Left lung (tissue), 10 donors: ENCODE measurements around the gene C6orf15. TPM values are rescaled to one million over a fixed set of nuclear protein-coding genes. Genes with fewer than 3 reads are reported as not detected.

ENCODE experiments used
- ATAC-seq: fragments of 200-7000 bp; cut with Tn5 transposase; one replicate; pipeline ENCODE4 v1.9.1; 2020; ENCODE audit warnings: moderate library complexity
- DNase-seq, 4 donors: peaks; one replicate each; pipeline ENCODE4 v3.0.0-alpha.2; 2013 to 2020
- H3K27ac ChIP-seq, 2 donors: fragments of 200-600 bp; sonication (generic) in 1 of 2; one replicate each; pipeline versions ENCODE4 v1.5.0 to v1.8.0; 2020 to 2021
- H3K27me3 ChIP-seq, 2 donors: fragments of 200-600 bp; sonication (generic) in 1 of 2; one replicate each; pipeline versions ENCODE4 v1.5.0 to v1.8.0; 2020 to 2021
- H3K36me3 ChIP-seq, 2 donors: fragments of 200-600 bp; sonication (generic) in 1 of 2; one replicate each; pipeline versions ENCODE4 v1.5.0 to v1.8.0; 2020 to 2021
- H3K4me1 ChIP-seq, 2 donors: fragments of 200-600 bp; one replicate each; pipeline ENCODE4 v1.8.0; 2021
- H3K4me3 ChIP-seq, 2 donors: fragments of 200-600 bp; sonication (generic) in 1 of 2; one replicate each; pipeline versions ENCODE4 v1.5.0 to v1.8.0; 2020 to 2021; ENCODE audit warnings: mild to moderate bottlenecking in 1 of 2
- H3K9me3 ChIP-seq, 2 donors: fragments of 200-600 bp; sonication (generic) in 1 of 2; one replicate each; pipeline versions ENCODE4 v1.5.0 to v1.8.0; 2020 to 2021
- CTCF ChIP-seq, 2 donors: fragments of 200-600 bp; sonication (generic) in 1 of 2; IDR thresholded peaks; one replicate each; pipeline versions ENCODE4 v1.5.0 to v1.8.0; 2021; ENCODE audit warnings: antibody characterized with exemption in 2 of 2
- intact Hi-C, 2 donors: fragments of 100-400 bp; cut with DNase I; formaldehyde crosslinking; loops; one replicate each; pipeline versions ENCODE4 v1.11.2 to v1.14.2; 2022
- polyA plus RNA-seq, 6 donors: library from polyadenylated mRNA; unstranded; fragments of 120-200 nt; gene quantifications; one replicate each; pipeline ENCODE4 v1.2.1, GENCODE V29; 2013; ENCODE audit not compliant: insufficient read length in 6 of 6
- total RNA-seq, 2 donors: library from RNA; stranded (reverse); fragmentation: NEBNext Ultra II Directional; extraction: Animal tissue kit (Norgen Biotek cat#: 25700); gene quantifications; one replicate each; pipeline ENCODE4 v1.2.1, GENCODE V29; 2021
- donor health status: DM: no; HTN: yes; CAD: no.
- donor health status: DM: no; HTN: no; CAD: no.

C6orf15 gene
- total and polyA plus RNA-seq, 8 donors, result not detected

DNA sequence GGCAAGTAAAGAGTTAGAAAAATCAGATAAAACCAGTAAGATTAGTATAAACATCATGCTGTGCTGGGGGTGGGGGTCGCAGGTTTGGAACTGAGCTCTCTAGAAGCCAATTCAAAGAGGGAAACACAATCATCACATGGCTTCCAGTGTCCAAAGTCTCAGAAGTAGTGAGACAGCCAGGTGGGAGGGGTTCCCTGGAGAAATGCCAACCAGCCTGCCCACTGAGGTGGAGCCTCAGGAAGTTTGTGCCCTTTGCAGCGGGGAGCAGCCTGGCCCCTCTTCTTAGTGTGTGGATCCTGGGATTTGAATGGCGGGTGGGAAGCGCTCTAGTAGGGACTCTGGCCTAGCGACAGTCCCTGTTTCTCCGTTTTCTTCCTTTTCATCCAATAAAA is 21.4 kb downstream of the C6orf15 start:
- Histone ChIP-seq H3K4me3 (no peak overlapping the region), H3K27ac (no peak overlapping the region), H3K36me3 (no peaks in the 10 kb centered on the region), H3K4me1 (peaks cover 3 to 27% of the 10 kb centered on the region in 2 donors), H3K27me3 (no peaks in the 10 kb centered on the region), H3K9me3 (no peaks in the 10 kb centered on the region)
- ATAC-seq (no peak), DNase-seq (no peak)
- TF ChIP-seq CTCF (IDR thresholded peaks at IDR 0.05), result no peak
- intact Hi-C loops, result no loop called here

GRCh38 chr6:31090275-31090972 is 22.0 kb downstream of the C6orf15 start:
- no peaks in the 10 kb centered on the region for H3K9me3 ChIP-seq
- H3K27ac ChIP-seq, result no peak overlapping the region
- no peak overlapping the region for H3K4me3 ChIP-seq
- intact Hi-C loops, result no loop called here
- no peak for ATAC-seq
- no peaks in the 10 kb centered on the region for H3K27me3 ChIP-seq
- no peaks in the 10 kb centered on the region for H3K36me3 ChIP-seq
- no peak for TF ChIP-seq CTCF (IDR thresholded peaks at IDR 0.05)
- no peak for DNase-seq
- H3K4me1 ChIP-seq, result peaks cover 3 to 27% of the 10 kb centered on the region in 2 donors

DNA sequence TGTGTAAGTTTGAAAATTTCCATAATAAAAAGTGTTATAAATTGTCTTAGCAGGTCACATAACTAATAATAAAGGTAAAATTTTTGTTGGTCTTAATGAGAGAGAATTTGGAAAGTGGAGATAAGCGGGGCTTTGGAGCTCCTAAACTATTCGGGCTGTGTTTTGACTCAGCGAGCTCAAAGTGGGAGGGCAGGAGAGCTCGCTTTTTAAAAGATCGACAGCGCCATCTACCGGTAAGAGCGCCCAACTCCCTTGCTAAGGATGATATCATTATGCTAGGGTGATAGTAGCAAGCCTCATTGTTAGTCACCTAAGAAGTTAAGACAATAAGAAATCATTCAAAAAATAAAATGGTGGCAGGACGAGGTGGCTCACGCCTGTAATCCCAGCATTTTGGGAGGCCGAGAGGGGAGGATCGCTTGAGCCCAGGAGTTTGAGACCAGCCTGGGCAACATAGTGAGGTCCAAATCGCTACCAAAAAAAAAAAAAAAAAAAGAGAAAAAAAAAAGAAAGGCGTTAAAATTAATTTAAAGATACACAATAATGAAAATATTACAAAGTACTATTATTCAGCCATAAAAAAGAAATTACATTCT is 24.8 kb downstream of the C6orf15 start:
- Histone ChIP-seq H3K27me3 (no peaks in the 10 kb centered on the region), H3K9me3 (no peaks in the 10 kb centered on the region), H3K4me3 (no peak overlapping the region), H3K36me3 (no peaks in the 10 kb centered on the region), H3K27ac (no peak overlapping the region), H3K4me1 (peaks cover 3 to 13% of the 10 kb centered on the region in 2 donors)
- ATAC-seq (peak; percentile 99), DNase-seq (peak; percentile 78 to 89 (median 82))
- intact Hi-C loops, result no loop called here
- TF ChIP-seq CTCF (IDR thresholded peaks at IDR 0.05), result peak; percentile 73 to 89

DNA sequence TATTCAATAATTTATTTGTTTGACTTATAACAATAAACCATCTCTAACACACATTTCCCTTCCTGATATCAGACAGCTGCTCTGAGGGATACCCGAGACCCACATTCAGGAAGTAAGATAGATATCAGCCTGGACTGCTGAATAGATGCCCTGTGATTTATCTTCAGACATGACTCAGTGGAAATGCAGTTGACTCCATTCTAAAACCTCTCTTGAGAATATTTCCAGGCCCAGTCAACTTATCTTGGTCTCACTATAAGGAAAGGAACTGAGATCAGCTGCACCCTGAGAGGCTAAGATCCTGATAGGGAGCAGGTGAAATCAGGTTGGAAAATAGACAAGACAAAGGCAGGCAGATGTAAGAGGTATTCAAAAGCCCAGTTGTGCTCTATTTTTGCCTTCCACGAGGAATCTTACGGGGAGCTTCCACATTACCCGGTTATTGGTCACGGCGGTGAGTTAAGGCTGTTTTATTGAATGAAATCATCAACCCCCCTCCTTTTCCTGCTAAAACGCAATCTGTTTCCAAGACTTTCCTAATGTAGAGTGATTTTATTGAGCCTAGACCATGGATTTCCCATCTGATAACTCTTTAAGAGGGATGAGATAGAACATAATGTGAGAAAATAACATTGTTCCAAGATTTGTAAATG is 25.5 kb downstream of the C6orf15 start:
- H3K27me3 ChIP-seq, result no peaks in the 10 kb centered on the region
- H3K27ac ChIP-seq, result no peak overlapping the region
- DNase-seq, result no peak
- H3K9me3 ChIP-seq, result no peaks in the 10 kb centered on the region
- no peaks in the 10 kb centered on the region for H3K36me3 ChIP-seq
- H3K4me1 ChIP-seq, result peaks cover 3 to 13% of the 10 kb centered on the region in 2 donors
- H3K4me3 ChIP-seq, result no peak overlapping the region
- no peak for TF ChIP-seq CTCF (IDR thresholded peaks at IDR 0.05)
- peak; percentile 17 for ATAC-seq
- intact Hi-C loops, result no loop called here

DNA sequence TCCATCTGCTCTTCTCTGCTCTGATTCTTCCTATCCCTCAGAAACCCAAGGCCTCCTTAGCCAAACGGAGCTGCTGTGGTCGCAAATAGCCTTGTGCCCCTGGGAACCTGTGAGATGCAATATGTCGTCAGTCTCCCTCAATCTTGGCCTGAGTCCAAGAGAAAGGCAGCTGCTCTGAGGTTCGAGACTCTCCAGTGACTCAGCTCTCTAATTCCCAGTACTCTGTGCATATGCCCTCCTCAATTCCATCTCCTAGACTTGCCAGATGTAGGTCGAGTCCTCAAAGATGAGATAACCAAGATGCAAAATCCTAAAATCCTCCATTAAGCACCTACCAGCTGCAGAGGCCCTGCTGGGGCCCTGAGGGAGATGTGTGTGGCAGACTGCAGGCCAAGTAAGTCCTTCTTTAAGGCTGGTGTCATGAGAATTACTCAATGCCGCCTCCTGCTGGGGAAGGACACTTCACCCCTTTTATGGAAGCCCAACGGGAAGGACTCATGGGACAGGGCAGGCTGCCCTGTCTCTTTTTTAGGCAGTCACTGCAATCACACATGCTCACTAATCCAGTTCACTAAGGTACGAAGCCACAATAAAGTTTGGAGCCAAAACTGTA is 28.5 kb downstream of the C6orf15 start:
- H3K27ac ChIP-seq, result no peak overlapping the region
- H3K4me3 ChIP-seq, result no peak overlapping the region
- ATAC-seq (peak; percentile 33), DNase-seq (no peak)
- peak in 1 of 2 donors; percentile 34 for TF ChIP-seq CTCF (IDR thresholded peaks at IDR 0.05)
- H3K36me3 ChIP-seq, result no peaks in the 10 kb centered on the region
- no peaks in the 10 kb centered on the region for H3K27me3 ChIP-seq
- H3K4me1 ChIP-seq, result peaks cover 7 to 17% of the 10 kb centered on the region in 2 donors
- no peaks in the 10 kb centered on the region for H3K9me3 ChIP-seq
- intact Hi-C loops, result no loop called here
